Kidney epithelial cell (primary cell): ENCODE data around the gene SPTA1. TPM values are rescaled to one million over a fixed set of nuclear protein-coding genes. Genes with fewer than 3 reads are reported as not detected.

ENCODE experiments used
- DNase-seq: peaks from one replicate; pipeline ENCODE4 v3.0.0-alpha.2; 2010; ENCODE audit warnings: low read depth
- H3K27me3 ChIP-seq: 2 replicates; pipeline ENCODE4 v1.6.0; 2011; ENCODE audit warnings: low read length; ENCODE audit not compliant: control insufficient read depth, insufficient read depth
- H3K36me3 ChIP-seq: 2 replicates; pipeline ENCODE4 v1.5.1; 2011; ENCODE audit warnings: low read length; ENCODE audit not compliant: control insufficient read depth, insufficient read depth
- H3K4me3 ChIP-seq: 2 replicates; pipeline ENCODE4 v1.5.1; 2011; ENCODE audit warnings: low read depth, mild to moderate bottlenecking, control low read depth, low read length
- CTCF ChIP-seq: IDR thresholded peaks from 2 replicates; pipeline ENCODE4 v1.5.1; 2011; ENCODE audit warnings: mild to moderate bottlenecking, moderate library complexity, low read length, control low read depth, inconsistent platforms; ENCODE audit not compliant: insufficient read depth, poor library complexity, severe bottlenecking
- total RNA-seq: library from RNA; depleted of rRNA; stranded (reverse); fragments of >200 nt; gene quantifications from 2 replicates; pipeline ENCODE4 v1.2.3, GENCODE V29; 2015

Gene SPTA1
- total RNA-seq, 1 donor from 2014 or later: not detected

- Histone ChIP-seq H3K36me3 (no peaks in the 10 kb centered on the region), H3K4me3 (no peak overlapping the region), H3K27me3 (peaks cover 2% of the 10 kb centered on the region)
- DNase-seq: no peak
- TF ChIP-seq CTCF: no peak
Observed at GRCh38 chr1:158728510-158729225, 42.2 kb upstream of the SPTA1 start.

- TF ChIP-seq CTCF: no peak
- Histone ChIP-seq H3K4me3 (no peak overlapping the region), H3K27me3 (peaks cover 2% of the 10 kb centered on the region), H3K36me3 (no peaks in the 10 kb centered on the region)
- no peak for DNase-seq
Observed at GRCh38 chr1:158724442-158724841, 37.9 kb upstream of the SPTA1 start.

GRCh38 chr1:158720620-158721019, 34.1 kb upstream of the SPTA1 start, which contains the start of gene OR6K3:
TSS of gene OR6K3 (minus strand) at chr1:158720720. CDS start at chr1:158718115, 2,605 bp downstream.
- H3K4me3 ChIP-seq: no peak within 1 kb of the TSS
- peaks cover 2% of the 10 kb centered on the region for H3K27me3 ChIP-seq
- DNase-seq: no peak
- TF ChIP-seq CTCF: no peak
- H3K36me3 ChIP-seq: no peaks in the 10 kb centered on the region

GRCh38 chr1:158719664-158720063, 33.1 kb upstream of the SPTA1 start:
- H3K27me3 ChIP-seq: peaks cover 2% of the 10 kb centered on the region
- DNase-seq: no peak
- no peak overlapping the region for H3K4me3 ChIP-seq
- H3K36me3 ChIP-seq: no peaks in the 10 kb centered on the region
- TF ChIP-seq CTCF: no peak

- H3K36me3 ChIP-seq: no peaks in the 10 kb centered on the region
- H3K27me3 ChIP-seq: no peaks in the 10 kb centered on the region
- no peak for DNase-seq
- no peak overlapping the region for H3K4me3 ChIP-seq
- no peak for TF ChIP-seq CTCF
Observed at GRCh38 chr1:158717344-158717743, 30.8 kb upstream of the SPTA1 start.

- TF ChIP-seq CTCF: no peak
- DNase-seq: no peak
- no peaks in the 10 kb centered on the region for H3K36me3 ChIP-seq
- H3K4me3 ChIP-seq: no peak overlapping the region
- no peaks in the 10 kb centered on the region for H3K27me3 ChIP-seq
Observed at GRCh38 chr1:158716335-158716734, 29.8 kb upstream of the SPTA1 start.
